Measurements from ENCODE around the gene ARMC3.

- no peak for TF ChIP-seq CTCF (IDR thresholded peaks at IDR 0.05)
- no peak for TF ChIP-seq POLR2A (IDR thresholded peaks at IDR 0.05)
Measured at GRCh38 chr10:22893781-22894180, 34.1 kb upstream of the ARMC3 start.

All from uterus (tissue), 2 donors.